Liver (tissue), 9 donors: ENCODE measurements around the gene ST6GALNAC5. TPM values are rescaled to one million over a fixed set of nuclear protein-coding genes. Genes with fewer than 3 reads are reported as not detected.

Experiments used
- DNase-seq: peaks from one replicate; pipeline ENCODE4 v3.0.0-alpha.2; 2017; ENCODE audit warnings: low spot score
- H3K27ac ChIP-seq, 2 donors: one replicate each; pipeline ENCODE4 v1.7.0; 2013; ENCODE audit warnings: inconsistent platforms in 2 of 2, low read length in 2 of 2, control low read depth in 1 of 2, low read depth in 1 of 2, mild to moderate bottlenecking in 1 of 2
- H3K27me3 ChIP-seq, 4 donors: one replicate each; pipeline versions ENCODE4 v1.6.1 to v1.7.0; 2013; ENCODE audit warnings: low read length in 3 of 4, inconsistent platforms in 1 of 4, mild to moderate bottlenecking in 1 of 4, moderate library complexity in 1 of 4; ENCODE audit not compliant: control insufficient read depth in 4 of 4, insufficient read depth in 4 of 4
- H3K36me3 ChIP-seq, 4 donors: one replicate each; pipeline versions ENCODE4 v1.6.1 to v1.7.0; 2013; ENCODE audit warnings: low read length in 3 of 4, mild to moderate bottlenecking in 3 of 4, low read depth in 1 of 4, moderate library complexity in 1 of 4; ENCODE audit not compliant: control insufficient read depth in 4 of 4, insufficient read depth in 3 of 4
- H3K4me1 ChIP-seq, 4 donors: one replicate each; pipeline versions ENCODE4 v1.6.1 to v1.7.0; 2013; ENCODE audit warnings: low read length in 3 of 4, mild to moderate bottlenecking in 3 of 4, moderate library complexity in 1 of 4; ENCODE audit not compliant: control insufficient read depth in 4 of 4, insufficient read depth in 4 of 4
- H3K4me3 ChIP-seq, 3 donors: one replicate each; pipeline versions ENCODE4 v1.6.1 to v1.7.0; 2013; ENCODE audit warnings: low read length in 3 of 3, control low read depth in 1 of 3, low read depth in 1 of 3, mild to moderate bottlenecking in 1 of 3
- H3K9ac ChIP-seq, 2 donors: one replicate each; pipeline ENCODE4 v1.7.0; 2013; ENCODE audit warnings: low read length in 2 of 2, mild to moderate bottlenecking in 2 of 2, moderate library complexity in 2 of 2, control low read depth in 1 of 2, low read depth in 1 of 2
- H3K9me3 ChIP-seq, 4 donors: one replicate each; pipeline versions ENCODE4 v1.6.1 to v1.7.0; 2013; ENCODE audit warnings: low read length in 3 of 4; ENCODE audit not compliant: control insufficient read depth in 4 of 4
- ATF3 ChIP-seq: IDR thresholded peaks from 2 replicates; pipeline ENCODE4 v1.6.1; 2016; ENCODE audit warnings: antibody characterized with exemption
- CTCF ChIP-seq: fragments of 150-350 bp; IDR thresholded peaks from 2 replicates; pipeline ENCODE4 v1.5.1; 2017; ENCODE audit warnings: improper control_type of control experiment, low read depth, low read length; ENCODE audit not compliant: missing input control
- EGR1 ChIP-seq, 2 donors: IDR thresholded peaks; 2 replicates each; pipeline ENCODE4 v1.6.1; 2016 to 2018; ENCODE audit warnings: antibody characterized with exemption in 2 of 2, low read depth in 2 of 2
- FOXA1 ChIP-seq: IDR thresholded peaks from 2 replicates; pipeline ENCODE4 v1.6.1; 2016; ENCODE audit warnings: antibody characterized with exemption
- FOXA2 ChIP-seq: IDR thresholded peaks from 2 replicates; pipeline ENCODE4 v1.6.1; 2016; ENCODE audit warnings: antibody characterized with exemption
- GABPA ChIP-seq, 2 donors: IDR thresholded peaks in 1 of 2; conservative IDR thresholded peaks in 1 of 2; 2 replicates each; pipeline ENCODE4 v1.6.1; 2016; ENCODE audit warnings: antibody characterized with exemption in 2 of 2, mild to moderate bottlenecking in 1 of 2, moderate library complexity in 1 of 2
- HNF4A ChIP-seq, 2 donors: conservative IDR thresholded peaks; 2 replicates each; pipeline ENCODE4 v1.6.1; 2016; ENCODE audit warnings: antibody characterized with exemption in 2 of 2, mild to moderate bottlenecking in 2 of 2
- HNF4G ChIP-seq: IDR thresholded peaks from 2 replicates; pipeline ENCODE4 v1.6.1; 2016; ENCODE audit warnings: antibody characterized with exemption
- JUND ChIP-seq, 2 donors: IDR thresholded peaks; 2 replicates each; pipeline ENCODE4 v1.6.1; 2016; ENCODE audit warnings: antibody characterized with exemption in 2 of 2
- MAX ChIP-seq: IDR thresholded peaks from 2 replicates; pipeline ENCODE4 v1.6.1; 2016; ENCODE audit warnings: antibody characterized with exemption
- NR2F2 ChIP-seq: IDR thresholded peaks from 2 replicates; pipeline ENCODE4 v1.6.1; 2016; ENCODE audit warnings: antibody characterized with exemption
- RAD21 ChIP-seq, 2 donors: IDR thresholded peaks; 2 replicates each; pipeline ENCODE4 v1.6.1; 2016; ENCODE audit warnings: antibody characterized with exemption in 2 of 2, mild to moderate bottlenecking in 2 of 2
- RXRA ChIP-seq, 2 donors: IDR thresholded peaks; 2 replicates each; pipeline ENCODE4 v1.6.1; 2017 to 2018; ENCODE audit warnings: antibody characterized with exemption in 2 of 2, mild to moderate bottlenecking in 1 of 2
- SP1 ChIP-seq: IDR thresholded peaks from 2 replicates; pipeline ENCODE4 v1.6.1; 2018; ENCODE audit warnings: antibody characterized with exemption, mild to moderate bottlenecking
- TAF1 ChIP-seq: conservative IDR thresholded peaks from 2 replicates; pipeline ENCODE4 v1.6.1; 2016; ENCODE audit warnings: antibody characterized with exemption, mild to moderate bottlenecking
- YY1 ChIP-seq: IDR thresholded peaks from 2 replicates; pipeline ENCODE4 v1.6.1; 2016; ENCODE audit warnings: antibody characterized with exemption, mild to moderate bottlenecking
- ZBTB33 ChIP-seq: IDR thresholded peaks from 2 replicates; pipeline ENCODE4 v1.6.1; 2016; ENCODE audit warnings: antibody characterized with exemption
- WGBS: extraction: QIAGEN DNeasy Blood & Tissue Kit; methylation state at CpG from one replicate; pipeline ENCODE4 v1.1.7; 2013; 5-methylcytosine and 5-hydroxymethylcytosine counted together
- polyA plus RNA-seq, 2 donors: library from polyadenylated mRNA; stranded (reverse) in 1 of 2; unstranded in 1 of 2; fragments of 200-250 nt in 1 of 2; fragments of >200 nt in 1 of 2; fragmentation: Nextera tagmentation in 1 of 2; extraction: Ambion mirVana in 1 of 2; gene quantifications; one replicate each; pipeline versions ENCODE4 v1.2.1 to v1.2.3, GENCODE V29; 2013 to 2015
- total RNA-seq, 2 donors: library from RNA; depleted of rRNA; stranded (reverse); fragments of >200 nt; gene quantifications; one replicate each; pipeline ENCODE4 v1.2.3, GENCODE V29; 2014
- TF ChIP-seq, protein P1 (sequence below): IDR thresholded peaks from 2 replicates; pipeline ENCODE4 v1.6.1; 2016; ENCODE audit warnings: antibody characterized with exemption, mild to moderate bottlenecking
- donor health status: healthy.
- donor health status: healthy.
- donor health status: healthy.
- donor health status: healthy.
- donor health status: healthy.

The ST6GALNAC5 gene
- total and polyA plus RNA-seq, 4 donors = 0.09 to 0.17 TPM; not detected in 2

DNA sequence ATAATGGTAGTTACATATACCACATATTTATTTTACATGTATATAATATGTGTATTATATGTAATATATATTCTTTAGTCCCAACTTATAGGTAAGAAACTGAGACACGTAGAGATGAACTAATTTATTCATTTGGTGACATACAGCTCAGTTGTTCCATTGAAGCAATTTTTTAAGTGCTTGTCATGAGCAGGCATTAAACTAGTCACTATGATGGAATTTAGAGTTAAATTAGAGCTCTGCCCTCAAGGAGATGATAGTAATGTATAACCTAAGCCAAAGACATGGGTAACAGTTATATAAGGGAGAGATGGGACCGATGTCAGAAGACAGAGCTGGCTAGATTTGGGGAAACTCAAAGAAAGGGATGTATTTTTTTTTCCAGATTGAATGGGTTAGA lies 83.0 kb downstream of the ST6GALNAC5 start:
- Histone ChIP-seq H3K9ac (no peak overlapping the region), H3K9me3 (no peaks in the 10 kb centered on the region), H3K27me3 (no peaks in the 10 kb centered on the region), H3K27ac (no peak overlapping the region), H3K4me3 (no peak overlapping the region), H3K4me1 (peaks cover 0 to 3% (median 0%) of the 10 kb centered on the region in 4 donors), H3K36me3 (no peaks in the 10 kb centered on the region)
- TF ChIP-seq GABPA (IDR thresholded peaks at IDR 0.05 in 1 of 2, conservative IDR thresholded peaks at IDR 0.05 in 1 of 2) (no peak), ATF3 (no peak), YY1 (no peak), RAD21 (IDR thresholded peaks at IDR 0.05) (no peak), HNF4G (no peak), NR2F2 (no peak), JUND (IDR thresholded peaks at IDR 0.05) (no peak), HNF4A (conservative IDR thresholded peaks at IDR 0.05) (no peak), ZBTB33 (no peak), CTCF (no peak), MAX (no peak), SP1 (no peak), EGR1 (IDR thresholded peaks at IDR 0.05; ENCODE audit: low read depth in 2 of 2) (no peak), TAF1 (no peak), FOXA1 (no peak)
- 90% methylated on average over 2 of the region's 2 CpGs for WGBS
- DNase-seq = no peak

DNA sequence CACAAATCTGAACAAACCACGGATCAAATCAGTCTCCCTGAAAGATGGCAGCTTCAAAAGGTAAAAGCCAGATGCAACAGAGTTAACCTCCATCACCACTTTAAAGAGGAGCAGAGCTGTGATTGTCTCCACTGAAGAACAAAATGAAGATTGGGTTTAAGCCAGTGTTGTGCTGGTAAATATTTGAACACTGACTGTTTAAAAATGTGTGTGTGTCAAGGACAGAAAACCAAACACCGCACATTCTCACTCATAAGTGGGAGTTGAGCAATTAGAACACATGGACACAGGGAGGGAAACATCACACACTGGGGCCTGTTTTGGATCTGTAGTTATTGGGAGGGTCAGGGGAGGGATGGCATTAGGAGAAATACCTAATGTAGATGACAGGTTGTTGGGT lies 83.9 kb downstream of the ST6GALNAC5 start:
- Histone ChIP-seq H3K9ac (no peak overlapping the region), H3K27ac (no peak overlapping the region), H3K9me3 (no peaks in the 10 kb centered on the region), H3K4me1 (peaks cover 0 to 3% (median 0%) of the 10 kb centered on the region in 4 donors), H3K4me3 (no peak overlapping the region), H3K36me3 (no peaks in the 10 kb centered on the region), H3K27me3 (no peaks in the 10 kb centered on the region)
- peak in 1 of 2 donors; percentile 16 for TF ChIP-seq RXRA (IDR thresholded peaks at IDR 0.05)
- peak in 1 of 2 donors; percentile 21 for TF ChIP-seq HNF4A (conservative IDR thresholded peaks at IDR 0.05)
- TF ChIP-seq FOXA1 = no peak
- no peak for TF ChIP-seq NR2F2
- no peak for TF ChIP-seq GABPA (IDR thresholded peaks at IDR 0.05 in 1 of 2, conservative IDR thresholded peaks at IDR 0.05 in 1 of 2)
- no peak for DNase-seq
- 26% methylated on average over 2 of the region's 2 CpGs for WGBS

GRCh38 chr1:76955652-76956051 lies 88.4 kb downstream of the ST6GALNAC5 start:
- H3K4me1 ChIP-seq = peaks cover 0 to 3% (median 0%) of the 10 kb centered on the region in 4 donors
- H3K4me3 ChIP-seq = no peak overlapping the region
- no peaks in the 10 kb centered on the region for H3K9me3 ChIP-seq
- no peak overlapping the region for H3K27ac ChIP-seq
- no peaks in the 10 kb centered on the region for H3K36me3 ChIP-seq
- H3K9ac ChIP-seq = no peak overlapping the region
- no peak for DNase-seq
- no peaks in the 10 kb centered on the region for H3K27me3 ChIP-seq
- TF ChIP-seq EGR1 (IDR thresholded peaks at IDR 0.05; ENCODE audit: low read depth in 2 of 2) = no peak
- no peak for TF ChIP-seq HNF4G
- TF ChIP-seq SP1 = no peak
- TF ChIP-seq FOXA2 = no peak
- no peak for TF ChIP-seq ZBTB33
- no peak for TF ChIP-seq TAF1
- TF ChIP-seq JUND (IDR thresholded peaks at IDR 0.05) = no peak
- no peak for TF ChIP-seq RXRA (IDR thresholded peaks at IDR 0.05)
- TF ChIP-seq, protein P1, sequence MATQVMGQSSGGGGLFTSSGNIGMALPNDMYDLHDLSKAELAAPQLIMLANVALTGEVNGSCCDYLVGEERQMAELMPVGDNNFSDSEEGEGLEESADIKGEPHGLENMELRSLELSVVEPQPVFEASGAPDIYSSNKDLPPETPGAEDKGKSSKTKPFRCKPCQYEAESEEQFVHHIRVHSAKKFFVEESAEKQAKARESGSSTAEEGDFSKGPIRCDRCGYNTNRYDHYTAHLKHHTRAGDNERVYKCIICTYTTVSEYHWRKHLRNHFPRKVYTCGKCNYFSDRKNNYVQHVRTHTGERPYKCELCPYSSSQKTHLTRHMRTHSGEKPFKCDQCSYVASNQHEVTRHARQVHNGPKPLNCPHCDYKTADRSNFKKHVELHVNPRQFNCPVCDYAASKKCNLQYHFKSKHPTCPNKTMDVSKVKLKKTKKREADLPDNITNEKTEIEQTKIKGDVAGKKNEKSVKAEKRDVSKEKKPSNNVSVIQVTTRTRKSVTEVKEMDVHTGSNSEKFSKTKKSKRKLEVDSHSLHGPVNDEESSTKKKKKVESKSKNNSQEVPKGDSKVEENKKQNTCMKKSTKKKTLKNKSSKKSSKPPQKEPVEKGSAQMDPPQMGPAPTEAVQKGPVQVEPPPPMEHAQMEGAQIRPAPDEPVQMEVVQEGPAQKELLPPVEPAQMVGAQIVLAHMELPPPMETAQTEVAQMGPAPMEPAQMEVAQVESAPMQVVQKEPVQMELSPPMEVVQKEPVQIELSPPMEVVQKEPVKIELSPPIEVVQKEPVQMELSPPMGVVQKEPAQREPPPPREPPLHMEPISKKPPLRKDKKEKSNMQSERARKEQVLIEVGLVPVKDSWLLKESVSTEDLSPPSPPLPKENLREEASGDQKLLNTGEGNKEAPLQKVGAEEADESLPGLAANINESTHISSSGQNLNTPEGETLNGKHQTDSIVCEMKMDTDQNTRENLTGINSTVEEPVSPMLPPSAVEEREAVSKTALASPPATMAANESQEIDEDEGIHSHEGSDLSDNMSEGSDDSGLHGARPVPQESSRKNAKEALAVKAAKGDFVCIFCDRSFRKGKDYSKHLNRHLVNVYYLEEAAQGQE = no peak
- no peak for TF ChIP-seq RAD21 (IDR thresholded peaks at IDR 0.05)
- no peak for TF ChIP-seq FOXA1
